ENCODE measurements around the gene BBS9. TPM values are rescaled to one million over a fixed set of nuclear protein-coding genes. Genes with fewer than 3 reads are reported as not detected.
"Not testable (repeated sequence)": the region's sequence is repeated elsewhere in the genome, so short reads cannot be mapped to it uniquely, and the experiment has no call there.

Gene BBS9
- total RNA-seq, 1 donor from 2014 or later: 31.2 TPM

GRCh38 chr7:33287738-33288137 lies 158.4 kb downstream of the BBS9 start:
- H3K4me1 ChIP-seq: no peaks in the 10 kb centered on the region
- no peak for DNase-seq (ENCODE audit: extremely low spot score in 2 of 2)
- intact Hi-C loops (cut with DNase I): no loop called here

GRCh38 chr7:33298848-33299247 lies 169.5 kb downstream of the BBS9 start:
- Histone ChIP-seq H3K27ac (no peak overlapping the region), H3K9me3 (peaks cover 18% of the 10 kb centered on the region), H3K4me1 (no peaks in the 10 kb centered on the region), H3K27me3 (no peaks in the 10 kb centered on the region), H3K36me3 (peaks cover 0 to under 1% of the 10 kb centered on the region in 2 donors), H3K4me3 (no peak overlapping the region)
- TF ChIP-seq POLR2AphosphoS5 (IDR thresholded peaks at IDR 0.05; ENCODE audit: insufficient read depth in 1 of 2, low read depth in 1 of 2) (no peak), CTCF (IDR thresholded peaks at IDR 0.05) (no peak), POLR2A (IDR thresholded peaks at IDR 0.05) (no peak)
- intact Hi-C loops (cut with DNase I): no loop called here
- no peak for DNase-seq (ENCODE audit: extremely low spot score in 2 of 2)

More at GRCh38 chr7:33287738-33288137, 158.4 kb downstream of the BBS9 start:
- TF ChIP-seq POLR2AphosphoS5 (IDR thresholded peaks at IDR 0.05; ENCODE audit: insufficient read depth in 1 of 2, low read depth in 1 of 2): no peak
- no peak for TF ChIP-seq CTCF (IDR thresholded peaks at IDR 0.05)
- no peak for TF ChIP-seq POLR2A (IDR thresholded peaks at IDR 0.05)
- no peak overlapping the region for H3K27ac ChIP-seq
- H3K4me3 ChIP-seq: no peak overlapping the region
- no peaks in the 10 kb centered on the region for H3K36me3 ChIP-seq
- no peaks in the 10 kb centered on the region for H3K27me3 ChIP-seq
- no peaks in the 10 kb centered on the region for H3K9me3 ChIP-seq

GRCh38 chr7:33299425-33299824 lies 170.1 kb downstream of the BBS9 start:
- Histone ChIP-seq H3K4me1 (no peaks in the 10 kb centered on the region), H3K27me3 (no peaks in the 10 kb centered on the region), H3K9me3 (peaks cover 18% of the 10 kb centered on the region), H3K36me3 (peaks cover 0 to 6% of the 10 kb centered on the region in 2 donors), H3K4me3 (no peak overlapping the region), H3K27ac (no peak overlapping the region)
- intact Hi-C loops (cut with DNase I): no loop called here
- no peak for DNase-seq (ENCODE audit: extremely low spot score in 2 of 2)
- no peak for TF ChIP-seq POLR2A (IDR thresholded peaks at IDR 0.05)
- TF ChIP-seq CTCF (IDR thresholded peaks at IDR 0.05): no peak
- no peak for TF ChIP-seq POLR2AphosphoS5 (IDR thresholded peaks at IDR 0.05; ENCODE audit: insufficient read depth in 1 of 2, low read depth in 1 of 2)

- H3K27me3 ChIP-seq: no peaks in the 10 kb centered on the region
- intact Hi-C loops (cut with DNase I): no loop called here
- no peaks in the 10 kb centered on the region for H3K4me1 ChIP-seq
- no peak overlapping the region for H3K27ac ChIP-seq
- no peak for DNase-seq (ENCODE audit: extremely low spot score in 2 of 2)
- H3K36me3 ChIP-seq: peaks cover 0 to 7% of the 10 kb centered on the region in 2 donors
- H3K4me3 ChIP-seq: no peak overlapping the region
- H3K9me3 ChIP-seq: peaks cover 18% of the 10 kb centered on the region
- TF ChIP-seq CTCF (IDR thresholded peaks at IDR 0.05) (no peak), POLR2AphosphoS5 (IDR thresholded peaks at IDR 0.05; ENCODE audit: insufficient read depth in 1 of 2, low read depth in 1 of 2) (no peak), POLR2A (IDR thresholded peaks at IDR 0.05) (no peak)
These were observed 170.8 kb downstream of the BBS9 start for GRCh38 chr7:33300131-33300530.

- peaks cover 0 to 7% of the 10 kb centered on the region in 2 donors for H3K36me3 ChIP-seq
- H3K27me3 ChIP-seq: no peaks in the 10 kb centered on the region
- peaks cover 18% of the 10 kb centered on the region for H3K9me3 ChIP-seq
- DNase-seq (ENCODE audit: extremely low spot score in 2 of 2): no peak
- no peak overlapping the region for H3K4me3 ChIP-seq
- H3K4me1 ChIP-seq: no peaks in the 10 kb centered on the region
- intact Hi-C loops (cut with DNase I): no loop called here
- no peak overlapping the region for H3K27ac ChIP-seq
- TF ChIP-seq CTCF (IDR thresholded peaks at IDR 0.05) (no peak), POLR2AphosphoS5 (IDR thresholded peaks at IDR 0.05; ENCODE audit: insufficient read depth in 1 of 2, low read depth in 1 of 2) (no peak), POLR2A (IDR thresholded peaks at IDR 0.05) (no peak)
These were observed 171.4 kb downstream of the BBS9 start for GRCh38 chr7:33300742-33301141.

- H3K27ac ChIP-seq; H3K4me3 ChIP-seq; intact Hi-C loops (cut with DNase I); H3K4me1 ChIP-seq; H3K36me3 ChIP-seq; DNase-seq (ENCODE audit: extremely low spot score in 2 of 2); H3K27me3 ChIP-seq: not testable (repeated sequence)
- peaks cover 18% of the 10 kb centered on the region for H3K9me3 ChIP-seq
These were observed 174.7 kb downstream of the BBS9 start for GRCh38 chr7:33303978-33304557.
